Measurements from ENCODE around the gene IL17RE.

Gene IL17RE

DNA sequence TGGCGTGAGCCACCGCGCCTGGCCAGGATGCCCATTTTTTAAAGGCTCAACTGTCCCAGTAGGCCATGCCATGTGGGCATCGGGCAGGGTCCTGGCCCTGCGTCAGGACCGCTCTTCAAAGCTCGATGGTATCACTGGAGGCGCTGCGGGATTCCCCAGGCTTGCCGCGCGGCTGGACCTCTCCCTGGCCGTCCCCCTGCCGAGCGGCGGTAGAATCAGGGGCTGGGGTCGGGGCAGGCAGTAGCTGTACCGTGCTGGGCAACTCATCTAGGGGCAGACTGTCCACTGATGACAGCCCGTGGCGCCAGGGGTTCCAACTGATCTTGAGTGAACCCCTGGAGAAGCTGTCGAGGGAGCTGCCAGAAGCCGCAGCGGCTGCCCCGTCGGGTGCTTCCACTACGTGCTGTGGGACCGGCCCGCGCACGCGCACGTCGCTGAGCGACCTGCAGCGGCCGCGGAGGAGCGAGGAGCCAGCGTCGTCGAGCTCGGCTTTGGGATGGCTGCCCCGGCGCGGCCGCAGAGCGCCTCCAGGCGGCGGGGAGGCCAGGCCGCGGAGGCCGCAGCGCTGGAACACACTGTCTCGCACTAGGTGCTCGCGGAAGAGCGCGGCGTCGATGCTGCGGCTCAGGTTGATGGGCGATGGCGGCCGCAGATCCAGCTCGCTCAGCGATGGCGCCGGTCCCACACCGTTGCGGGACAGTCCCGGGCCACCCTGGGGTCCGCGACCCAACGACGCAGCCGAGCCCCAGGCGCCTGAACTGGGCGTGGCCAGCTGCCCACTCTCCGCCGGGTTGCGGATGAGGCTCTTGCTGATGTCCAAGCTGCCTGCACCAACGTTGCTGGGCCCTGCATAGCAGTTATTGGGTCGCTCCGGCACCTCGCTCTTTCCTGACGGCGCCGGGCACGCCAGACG lies 43.7 kb downstream of the IL17RE start (continued):
- TF ChIP-seq, protein P1, sequence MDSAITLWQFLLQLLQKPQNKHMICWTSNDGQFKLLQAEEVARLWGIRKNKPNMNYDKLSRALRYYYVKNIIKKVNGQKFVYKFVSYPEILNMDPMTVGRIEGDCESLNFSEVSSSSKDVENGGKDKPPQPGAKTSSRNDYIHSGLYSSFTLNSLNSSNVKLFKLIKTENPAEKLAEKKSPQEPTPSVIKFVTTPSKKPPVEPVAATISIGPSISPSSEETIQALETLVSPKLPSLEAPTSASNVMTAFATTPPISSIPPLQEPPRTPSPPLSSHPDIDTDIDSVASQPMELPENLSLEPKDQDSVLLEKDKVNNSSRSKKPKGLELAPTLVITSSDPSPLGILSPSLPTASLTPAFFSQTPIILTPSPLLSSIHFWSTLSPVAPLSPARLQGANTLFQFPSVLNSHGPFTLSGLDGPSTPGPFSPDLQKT (IDR thresholded peaks at IDR 0.05; ENCODE audit: borderline replicate concordance, low read depth, low read length), result no peak

DNA sequence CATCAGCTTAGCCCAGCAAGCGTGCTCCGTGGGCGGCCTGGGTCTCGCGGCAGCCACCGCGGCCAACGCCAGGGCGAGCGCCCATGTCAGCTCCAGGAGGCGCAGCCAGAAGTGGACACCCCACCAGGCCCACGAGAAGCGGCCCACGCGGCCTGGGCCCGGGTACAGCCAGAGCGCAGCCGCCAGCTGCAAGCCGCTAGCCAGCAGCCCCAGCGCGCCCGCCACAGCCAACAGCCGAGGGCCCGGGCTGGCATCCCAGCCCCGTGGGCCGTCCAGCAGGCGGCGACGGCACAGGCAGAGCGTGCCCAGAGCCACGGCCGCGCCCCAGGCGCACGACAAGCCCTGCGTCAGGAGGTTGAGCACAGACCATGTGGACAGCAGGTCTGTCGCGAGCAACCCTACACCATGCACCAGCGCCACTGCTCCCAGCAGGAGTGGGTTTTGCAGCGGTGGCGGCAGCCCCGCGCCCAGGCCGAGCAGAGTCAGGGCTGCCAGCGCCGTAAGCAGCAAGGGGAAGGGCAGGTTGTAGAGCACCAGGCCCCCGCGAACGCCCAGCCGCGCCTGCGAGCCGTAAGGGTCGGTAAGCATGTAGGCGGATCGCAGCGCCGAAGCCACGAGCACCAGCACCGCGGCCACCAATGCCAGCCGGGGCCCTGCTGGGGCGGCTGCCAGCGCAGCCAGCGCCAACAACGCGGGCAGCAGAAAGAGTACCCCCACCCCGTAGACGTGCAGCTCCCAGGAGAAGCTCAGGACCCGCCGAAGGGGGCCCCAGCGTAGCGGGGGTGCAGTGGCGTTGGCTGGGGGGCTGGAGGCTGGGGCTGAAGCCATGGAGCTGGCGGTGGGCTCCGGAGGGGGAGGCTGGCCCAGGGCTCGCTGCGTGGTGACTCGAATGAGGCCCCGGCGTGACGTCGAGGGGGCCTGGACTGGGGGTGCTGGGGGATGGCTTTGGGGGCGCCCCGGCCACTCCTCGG lies 44.7 kb downstream of the IL17RE start:
- ChIA-PET POLR2A (interaction anchor here (0.5 to 1.9 kb wide), 20 partner anchors 7 to 374 kb away, joined by 3 to 33 read pairs (median 4); partner anchors contain the start of genes CRELD1, EMC3, IL17RC and JAGN1), CTCF (interaction anchor here (0.5 to 2.3 kb wide), 26 partner anchors 7 to 369 kb away, joined by 3 to 19 read pairs (median 5); partner anchors contain the start of genes ARPC4, CRELD1 and TADA3)
- no peak overlapping the region; the same call in 1 of the 2 replicates for H3K4me3 ChIP-seq (ENCODE audit: low read depth, low read length)
- H3K36me3 ChIP-seq (ENCODE audit: control insufficient read depth in 2 of 2, insufficient read depth in 1 of 2, low read length in 2 of 2), result peaks cover 0 to 50% of the 10 kb centered on the region in 2 experiments; a peak in 1 of 3 replicates
- peak overlapping the region; percentile 69; the same call in 1 of the 2 replicates for H3K27ac ChIP-seq (ENCODE audit: extremely low read depth, low read depth, low read length)
- no peaks in the 10 kb centered on the region for H3K9me3 ChIP-seq (ENCODE audit: control insufficient read depth, insufficient read depth, low read depth, low read length)
- H3K4me1 ChIP-seq (ENCODE audit: control insufficient read depth, insufficient read depth, low read length), result no peaks in the 10 kb centered on the region
- TF ChIP-seq ZNF221 (tag by site-specific recombination; IDR thresholded peaks at IDR 0.05; ENCODE audit: borderline replicate concordance) (no peak), ZNF19 (tag by site-specific recombination; IDR thresholded peaks at IDR 0.05; ENCODE audit: low read depth) (no peak), ZNF302 (tag by site-specific recombination; IDR thresholded peaks at IDR 0.05; ENCODE audit: low read depth) (no peak), ZNF350 (tag by site-specific recombination; IDR thresholded peaks at IDR 0.05) (no peak), ZNF677 (tag by site-specific recombination; IDR thresholded peaks at IDR 0.05) (no peak), ZNF610 (tag by site-specific recombination; IDR thresholded peaks at IDR 0.05; ENCODE audit: borderline replicate concordance) (no peak), ZNF426 (tag by site-specific recombination; IDR thresholded peaks at IDR 0.05) (no peak), ZNF174 (tag by site-specific recombination; IDR thresholded peaks at IDR 0.05) (no peak), ZNF266 (tag by site-specific recombination; IDR thresholded peaks at IDR 0.05; ENCODE audit: low read depth) (no peak)
- TF ChIP-seq, protein P2, sequence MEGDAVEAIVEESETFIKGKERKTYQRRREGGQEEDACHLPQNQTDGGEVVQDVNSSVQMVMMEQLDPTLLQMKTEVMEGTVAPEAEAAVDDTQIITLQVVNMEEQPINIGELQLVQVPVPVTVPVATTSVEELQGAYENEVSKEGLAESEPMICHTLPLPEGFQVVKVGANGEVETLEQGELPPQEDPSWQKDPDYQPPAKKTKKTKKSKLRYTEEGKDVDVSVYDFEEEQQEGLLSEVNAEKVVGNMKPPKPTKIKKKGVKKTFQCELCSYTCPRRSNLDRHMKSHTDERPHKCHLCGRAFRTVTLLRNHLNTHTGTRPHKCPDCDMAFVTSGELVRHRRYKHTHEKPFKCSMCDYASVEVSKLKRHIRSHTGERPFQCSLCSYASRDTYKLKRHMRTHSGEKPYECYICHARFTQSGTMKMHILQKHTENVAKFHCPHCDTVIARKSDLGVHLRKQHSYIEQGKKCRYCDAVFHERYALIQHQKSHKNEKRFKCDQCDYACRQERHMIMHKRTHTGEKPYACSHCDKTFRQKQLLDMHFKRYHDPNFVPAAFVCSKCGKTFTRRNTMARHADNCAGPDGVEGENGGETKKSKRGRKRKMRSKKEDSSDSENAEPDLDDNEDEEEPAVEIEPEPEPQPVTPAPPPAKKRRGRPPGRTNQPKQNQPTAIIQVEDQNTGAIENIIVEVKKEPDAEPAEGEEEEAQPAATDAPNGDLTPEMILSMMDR (tag by site-specific recombination; IDR thresholded peaks at IDR 0.05), result no peak
- TF ChIP-seq, protein P3, sequence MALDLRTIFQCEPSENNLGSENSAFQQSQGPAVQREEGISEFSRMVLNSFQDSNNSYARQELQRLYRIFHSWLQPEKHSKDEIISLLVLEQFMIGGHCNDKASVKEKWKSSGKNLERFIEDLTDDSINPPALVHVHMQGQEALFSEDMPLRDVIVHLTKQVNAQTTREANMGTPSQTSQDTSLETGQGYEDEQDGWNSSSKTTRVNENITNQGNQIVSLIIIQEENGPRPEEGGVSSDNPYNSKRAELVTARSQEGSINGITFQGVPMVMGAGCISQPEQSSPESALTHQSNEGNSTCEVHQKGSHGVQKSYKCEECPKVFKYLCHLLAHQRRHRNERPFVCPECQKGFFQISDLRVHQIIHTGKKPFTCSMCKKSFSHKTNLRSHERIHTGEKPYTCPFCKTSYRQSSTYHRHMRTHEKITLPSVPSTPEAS (tag by site-specific recombination; IDR thresholded peaks at IDR 0.05), result no peak

DNA sequence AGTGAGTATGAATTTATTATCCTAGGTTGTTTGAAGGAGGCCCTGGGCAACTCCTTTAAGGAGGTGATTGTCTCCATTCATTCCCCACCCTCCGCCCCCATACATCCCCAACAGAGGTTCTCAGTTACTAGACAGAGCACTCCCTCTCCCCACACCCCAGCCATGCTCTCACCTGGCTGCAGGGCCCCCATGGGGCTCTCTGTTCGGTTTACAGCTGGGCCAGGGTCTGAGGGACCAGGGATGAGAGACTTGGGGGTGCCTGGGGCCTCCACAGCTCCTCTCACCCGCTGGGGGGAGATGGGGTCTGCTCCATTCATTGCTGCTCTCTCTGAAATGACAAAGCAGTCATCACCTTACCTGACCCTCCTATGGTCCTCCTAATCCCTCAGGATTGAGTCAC lies 45.9 kb downstream of the IL17RE start:
- ChIA-PET CTCF (interaction anchor here (0.9 kb wide), 1 partner anchor 100 kb away, joined by 3 read pairs; no protein-coding TSS in a partner anchor), POLR2A (no interaction called here)
- H3K4me1 ChIP-seq (ENCODE audit: control insufficient read depth, insufficient read depth, low read length), result no peaks in the 10 kb centered on the region
- H3K27ac ChIP-seq (ENCODE audit: extremely low read depth, low read depth, low read length), result no peak overlapping the region
- no peaks in the 10 kb centered on the region for H3K9me3 ChIP-seq (ENCODE audit: control insufficient read depth, insufficient read depth, low read depth, low read length)
- H3K36me3 ChIP-seq (ENCODE audit: control insufficient read depth in 2 of 2, insufficient read depth in 1 of 2, low read length in 2 of 2), result peaks cover 0 to 38% of the 10 kb centered on the region in 2 experiments; a peak in 1 of 3 replicates
- no peak overlapping the region for H3K4me3 ChIP-seq (ENCODE audit: low read depth, low read length)
- TF ChIP-seq, protein P4, sequence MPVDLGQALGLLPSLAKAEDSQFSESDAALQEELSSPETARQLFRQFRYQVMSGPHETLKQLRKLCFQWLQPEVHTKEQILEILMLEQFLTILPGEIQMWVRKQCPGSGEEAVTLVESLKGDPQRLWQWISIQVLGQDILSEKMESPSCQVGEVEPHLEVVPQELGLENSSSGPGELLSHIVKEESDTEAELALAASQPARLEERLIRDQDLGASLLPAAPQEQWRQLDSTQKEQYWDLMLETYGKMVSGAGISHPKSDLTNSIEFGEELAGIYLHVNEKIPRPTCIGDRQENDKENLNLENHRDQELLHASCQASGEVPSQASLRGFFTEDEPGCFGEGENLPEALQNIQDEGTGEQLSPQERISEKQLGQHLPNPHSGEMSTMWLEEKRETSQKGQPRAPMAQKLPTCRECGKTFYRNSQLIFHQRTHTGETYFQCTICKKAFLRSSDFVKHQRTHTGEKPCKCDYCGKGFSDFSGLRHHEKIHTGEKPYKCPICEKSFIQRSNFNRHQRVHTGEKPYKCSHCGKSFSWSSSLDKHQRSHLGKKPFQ (tag by site-specific recombination; IDR thresholded peaks at IDR 0.05), result no peak
- TF ChIP-seq, protein P5, sequence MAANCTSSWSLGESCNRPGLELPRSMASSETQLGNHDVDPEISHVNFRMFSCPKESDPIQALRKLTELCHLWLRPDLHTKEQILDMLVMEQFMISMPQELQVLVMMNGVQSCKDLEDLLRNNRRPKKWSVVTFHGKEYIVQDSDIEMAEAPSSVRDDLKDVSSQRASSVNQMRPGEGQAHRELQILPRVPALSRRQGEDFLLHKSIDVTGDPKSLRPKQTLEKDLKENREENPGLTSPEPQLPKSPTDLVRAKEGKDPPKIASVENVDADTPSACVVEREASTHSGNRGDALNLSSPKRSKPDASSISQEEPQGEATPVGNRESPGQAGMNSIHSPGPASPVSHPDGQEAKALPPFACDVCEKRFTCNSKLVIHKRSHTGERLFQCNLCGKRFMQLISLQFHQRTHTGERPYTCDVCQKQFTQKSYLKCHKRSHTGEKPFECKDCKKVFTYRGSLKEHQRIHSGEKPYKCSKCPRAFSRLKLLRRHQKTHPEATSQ (tag by site-specific recombination; IDR thresholded peaks at IDR 0.05), result no peak
- TF ChIP-seq, protein P6, sequence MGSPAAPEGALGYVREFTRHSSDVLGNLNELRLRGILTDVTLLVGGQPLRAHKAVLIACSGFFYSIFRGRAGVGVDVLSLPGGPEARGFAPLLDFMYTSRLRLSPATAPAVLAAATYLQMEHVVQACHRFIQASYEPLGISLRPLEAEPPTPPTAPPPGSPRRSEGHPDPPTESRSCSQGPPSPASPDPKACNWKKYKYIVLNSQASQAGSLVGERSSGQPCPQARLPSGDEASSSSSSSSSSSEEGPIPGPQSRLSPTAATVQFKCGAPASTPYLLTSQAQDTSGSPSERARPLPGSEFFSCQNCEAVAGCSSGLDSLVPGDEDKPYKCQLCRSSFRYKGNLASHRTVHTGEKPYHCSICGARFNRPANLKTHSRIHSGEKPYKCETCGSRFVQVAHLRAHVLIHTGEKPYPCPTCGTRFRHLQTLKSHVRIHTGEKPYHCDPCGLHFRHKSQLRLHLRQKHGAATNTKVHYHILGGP (tag by site-specific recombination; IDR thresholded peaks at IDR 0.05), result no peak
- TF ChIP-seq ZBTB21 (tag by site-specific recombination; IDR thresholded peaks at IDR 0.05), result no peak
- no peak for TF ChIP-seq KLF8 (tag by site-specific recombination; IDR thresholded peaks at IDR 0.05)
- no peak for TF ChIP-seq ZNF571 (tag by site-specific recombination; IDR thresholded peaks at IDR 0.05)
- TF ChIP-seq ZFHX2 (tag by site-specific recombination; conservative IDR thresholded peaks at IDR 0.05), result no peak
- TF ChIP-seq ZNF596 (tag by site-specific recombination; IDR thresholded peaks at IDR 0.05), result no peak
- TF ChIP-seq ZNF626 (tag by site-specific recombination; IDR thresholded peaks at IDR 0.05), result no peak
